NCI-H1092 (cell line): ENCODE measurements around the gene ZNF358.
A peak's percentile ranks its signal among the peaks of the same experiment; 100 is the strongest.

ENCODE experiments used
- DNase-seq: peaks from one replicate; lab custom pipeline; 2025; lab: John Stamatoyannopoulos, UW

Gene ZNF358

DNA sequence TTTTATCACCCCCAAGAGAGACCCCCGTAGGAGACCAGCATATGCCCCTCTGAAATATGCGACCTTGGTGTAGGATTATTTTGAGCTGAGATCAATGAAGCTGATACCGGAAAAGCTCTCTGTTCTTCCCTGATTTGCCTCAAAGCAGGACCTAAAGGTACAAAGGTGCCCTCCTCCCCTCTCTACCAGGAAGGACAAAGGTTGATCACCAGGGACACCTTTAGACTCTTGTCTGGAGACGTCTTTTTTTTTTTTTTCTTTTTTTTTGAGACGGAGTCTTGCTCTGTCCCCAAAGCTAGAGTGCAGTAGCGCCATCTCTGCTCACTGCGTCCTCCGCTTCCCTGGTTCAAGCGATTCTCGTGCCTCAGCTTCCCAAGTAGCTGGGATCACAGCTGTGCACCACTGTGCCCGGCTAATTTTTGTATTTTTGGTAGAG lies 26.3 kb upstream of the ZNF358 start:
- no peak for DNase-seq

DNA sequence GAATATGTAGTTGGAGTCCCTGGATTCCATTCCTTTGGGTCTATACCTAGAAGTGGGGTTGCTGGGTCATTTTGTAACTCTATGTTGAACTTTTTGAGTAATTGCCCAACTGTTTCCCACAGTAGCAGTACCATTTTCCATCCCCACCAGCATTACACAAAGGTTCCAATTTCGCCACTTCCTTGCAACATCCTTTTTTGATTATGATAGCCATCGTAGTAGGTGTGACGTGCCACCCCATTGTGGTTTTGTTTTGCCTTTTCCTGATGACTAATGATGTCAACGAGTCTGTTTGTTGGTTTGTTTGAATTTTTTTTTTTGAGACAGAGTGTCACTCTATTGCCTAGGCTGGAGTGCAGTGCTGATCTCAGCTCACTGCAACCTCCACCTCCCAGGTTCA lies 23.8 kb upstream of the ZNF358 start:
- no peak for DNase-seq

DNA sequence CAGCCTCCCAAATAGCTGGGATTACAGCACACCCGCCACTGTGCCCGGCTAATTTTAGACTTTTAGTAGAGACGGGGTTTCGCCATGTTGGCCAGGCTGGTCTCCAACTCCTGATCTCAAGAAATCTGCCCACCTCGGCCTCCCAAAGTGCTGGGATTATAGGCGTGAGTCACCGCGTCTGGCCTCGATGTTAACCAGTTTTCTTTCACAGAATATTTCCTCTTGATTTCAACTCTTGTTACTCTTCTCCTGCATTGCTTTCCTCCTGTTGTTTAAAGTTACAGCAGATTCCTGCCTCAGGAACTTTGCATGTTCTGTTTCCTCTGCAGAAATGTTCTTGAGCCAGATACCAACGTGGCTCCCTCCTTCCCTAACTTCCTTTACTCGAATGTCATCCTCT lies 23.3 kb upstream of the ZNF358 start:
- DNase-seq, result no peak

DNA sequence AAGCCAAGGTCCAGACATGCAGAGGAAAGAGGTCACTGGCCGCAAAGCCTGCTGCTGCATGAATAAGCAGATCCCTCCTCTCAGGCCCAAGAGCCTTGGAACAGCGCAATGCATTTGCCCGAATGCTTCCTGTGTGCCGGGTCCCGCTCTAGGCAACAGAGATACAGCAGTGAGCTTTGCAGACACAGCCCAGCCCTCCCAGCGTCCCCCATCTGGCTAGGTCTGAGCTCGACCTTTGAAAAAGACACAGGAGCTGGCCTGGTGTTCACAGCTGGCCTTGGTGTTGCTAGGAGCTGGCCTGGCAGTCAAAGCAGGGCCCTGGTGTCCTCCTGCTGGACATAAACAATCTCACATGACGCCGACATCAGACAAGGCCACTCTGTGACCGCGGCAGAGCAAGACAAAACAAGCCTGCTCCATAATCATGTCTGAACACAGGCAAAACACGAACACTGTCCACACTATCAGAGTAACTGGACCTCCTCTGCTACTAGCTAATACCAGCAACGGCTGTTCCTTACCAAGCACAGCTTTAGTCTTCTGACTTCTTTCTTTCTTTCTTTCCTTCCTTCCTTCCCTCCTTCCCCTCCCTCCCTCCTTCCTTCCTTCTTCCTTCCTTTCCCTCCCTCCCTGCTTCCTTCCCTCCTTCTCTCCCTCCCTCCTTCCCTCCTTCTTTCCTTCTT lies 21.3 kb upstream of the ZNF358 start:
- no peak for DNase-seq

DNA sequence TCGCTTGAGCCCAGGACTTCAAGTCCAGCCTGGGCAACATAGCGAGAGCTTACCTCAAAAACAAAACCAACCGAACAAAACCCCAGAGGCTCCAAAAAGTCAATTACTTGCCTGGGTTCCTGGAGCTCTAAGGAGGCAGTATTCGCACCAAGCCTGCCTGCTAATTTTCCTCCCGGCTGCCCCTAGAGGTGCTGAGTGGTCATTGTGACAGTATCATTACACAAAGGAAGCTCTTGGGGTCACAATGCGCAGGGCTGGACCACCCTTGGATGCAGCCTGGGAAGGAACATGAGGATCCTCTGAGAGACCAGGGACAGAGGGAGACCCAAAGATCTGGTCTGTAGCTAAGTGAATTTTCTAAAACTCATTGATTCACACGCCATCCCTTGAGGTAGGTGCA lies 18.6 kb upstream of the ZNF358 start:
- no peak for DNase-seq

DNA sequence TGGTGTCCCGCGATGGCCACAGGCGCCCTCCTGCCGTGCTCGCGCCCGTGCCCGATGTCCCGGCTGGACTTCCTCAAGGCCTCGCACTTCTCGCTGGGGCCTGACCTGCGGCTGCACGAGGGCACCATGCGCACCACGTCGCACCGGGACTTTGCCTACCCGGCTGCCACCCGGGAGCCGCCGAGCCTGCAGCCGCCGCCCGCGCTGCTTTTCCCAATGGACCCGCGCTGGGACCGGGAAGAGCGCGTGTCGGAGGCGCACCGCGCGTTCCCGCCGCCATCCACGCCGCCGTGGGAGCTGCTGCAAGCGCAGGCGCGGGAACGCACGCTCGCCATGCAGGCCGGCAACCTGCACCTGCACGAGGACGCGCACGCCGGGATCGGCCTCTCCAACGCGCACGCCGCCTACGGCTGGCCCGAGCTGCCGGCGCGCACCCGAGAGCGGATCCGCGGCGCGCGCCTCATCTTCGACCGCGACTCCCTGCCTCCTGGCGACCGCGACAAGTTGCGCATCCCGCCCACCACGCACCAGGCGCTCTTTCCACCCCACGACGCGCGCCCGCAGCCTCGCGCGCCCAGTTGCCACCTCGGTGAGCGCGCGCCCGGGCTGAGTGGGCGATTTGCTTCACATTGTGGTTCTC lies 15.0 kb upstream of the ZNF358 start:
- DNase-seq, result peak; percentile 71

DNA sequence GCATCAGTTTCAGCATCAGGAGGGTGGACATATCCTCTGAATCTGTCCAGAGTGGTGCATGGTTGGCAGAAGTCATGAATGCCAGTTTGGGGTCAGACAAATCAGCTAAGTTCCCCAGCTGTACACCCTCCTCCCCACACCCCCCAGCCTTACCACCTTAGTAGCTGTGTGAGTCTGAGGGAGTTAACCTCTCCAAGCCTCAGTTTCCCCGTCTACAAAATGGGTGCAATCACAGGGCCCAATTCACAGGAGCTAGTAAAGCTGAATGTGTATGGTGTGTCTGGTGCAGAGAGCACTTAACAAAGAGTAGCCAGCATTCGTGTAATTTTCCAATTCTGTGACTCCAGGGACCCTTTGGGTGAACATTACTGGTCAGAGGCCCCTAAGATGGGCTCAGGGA lies 13.4 kb upstream of the ZNF358 start:
- no peak for DNase-seq

DNA sequence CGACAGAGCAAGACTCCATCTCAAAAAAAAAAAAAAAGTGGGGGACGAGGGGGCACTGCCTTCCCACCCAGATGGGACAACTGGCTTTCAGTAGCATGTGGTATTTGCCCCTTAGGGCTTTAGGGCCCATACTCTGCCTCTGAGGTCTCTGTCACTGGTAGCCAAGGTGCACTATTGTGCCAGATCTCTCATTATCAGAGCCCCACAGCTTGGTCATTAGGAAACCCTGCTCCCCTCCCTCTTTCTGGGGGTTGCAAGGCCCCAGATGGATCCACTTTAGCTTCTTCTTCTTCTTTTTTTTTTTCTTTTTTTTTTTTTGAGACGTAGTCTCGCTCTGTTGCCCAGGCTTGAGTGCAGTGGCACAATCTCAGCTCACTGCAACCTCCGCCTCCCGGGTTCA lies 11.2 kb upstream of the ZNF358 start:
- no peak for DNase-seq

DNA sequence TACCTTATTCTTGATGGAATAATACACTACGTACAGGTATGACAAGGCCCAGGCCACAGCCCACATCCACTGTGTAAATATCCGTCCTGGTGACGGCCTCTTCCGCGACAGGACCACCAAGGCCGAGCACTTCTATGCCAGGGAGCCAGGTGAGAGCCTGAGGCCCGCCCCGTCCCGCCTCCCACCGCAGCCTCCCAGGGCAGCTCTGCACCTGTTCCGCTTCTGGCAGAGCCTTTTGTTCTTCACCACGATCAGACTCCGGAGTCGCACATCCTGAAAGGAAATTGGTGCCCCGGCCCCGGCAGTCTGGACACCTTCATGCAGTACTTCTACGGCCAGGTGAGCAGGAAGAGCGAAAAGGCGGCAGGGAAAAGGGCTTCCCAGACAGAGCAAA lies 10.6 kb upstream of the ZNF358 start:
- no peak for DNase-seq

DNA sequence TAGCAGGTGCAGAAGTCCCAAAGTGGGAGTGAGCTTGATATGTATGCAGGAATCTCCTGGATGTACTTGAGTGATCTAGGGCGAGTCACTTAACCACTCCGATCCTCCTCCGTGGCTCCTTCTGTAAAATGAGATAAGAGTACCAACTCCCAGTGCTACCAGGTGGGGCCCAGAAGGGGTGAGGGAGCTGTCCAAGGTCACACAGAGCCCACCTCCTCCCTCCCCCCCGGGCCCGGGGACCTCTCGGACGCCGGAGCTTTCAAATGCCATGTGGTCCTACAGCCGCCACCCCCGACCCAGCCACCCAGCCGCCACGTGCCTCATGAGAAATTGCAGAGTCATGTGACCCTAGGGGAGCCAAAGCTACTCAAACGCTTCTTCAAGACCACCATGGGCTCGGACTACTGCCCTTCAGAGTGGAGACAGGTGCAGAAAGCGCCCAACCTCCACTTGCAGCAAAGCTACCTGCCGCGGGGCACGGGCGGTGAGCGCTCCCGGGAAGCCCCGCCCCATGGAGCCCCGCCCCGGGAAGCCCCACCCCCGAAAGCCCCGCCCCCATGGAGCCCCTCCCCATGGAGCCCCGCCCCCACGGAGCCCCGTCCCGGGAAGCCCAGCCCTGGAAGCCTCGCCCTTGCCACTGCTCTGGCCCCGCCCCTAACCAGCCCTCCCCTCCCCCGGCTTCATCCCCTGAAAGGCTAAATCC lies 10.1 kb upstream of the ZNF358 start:
- DNase-seq, result no peak

DNA sequence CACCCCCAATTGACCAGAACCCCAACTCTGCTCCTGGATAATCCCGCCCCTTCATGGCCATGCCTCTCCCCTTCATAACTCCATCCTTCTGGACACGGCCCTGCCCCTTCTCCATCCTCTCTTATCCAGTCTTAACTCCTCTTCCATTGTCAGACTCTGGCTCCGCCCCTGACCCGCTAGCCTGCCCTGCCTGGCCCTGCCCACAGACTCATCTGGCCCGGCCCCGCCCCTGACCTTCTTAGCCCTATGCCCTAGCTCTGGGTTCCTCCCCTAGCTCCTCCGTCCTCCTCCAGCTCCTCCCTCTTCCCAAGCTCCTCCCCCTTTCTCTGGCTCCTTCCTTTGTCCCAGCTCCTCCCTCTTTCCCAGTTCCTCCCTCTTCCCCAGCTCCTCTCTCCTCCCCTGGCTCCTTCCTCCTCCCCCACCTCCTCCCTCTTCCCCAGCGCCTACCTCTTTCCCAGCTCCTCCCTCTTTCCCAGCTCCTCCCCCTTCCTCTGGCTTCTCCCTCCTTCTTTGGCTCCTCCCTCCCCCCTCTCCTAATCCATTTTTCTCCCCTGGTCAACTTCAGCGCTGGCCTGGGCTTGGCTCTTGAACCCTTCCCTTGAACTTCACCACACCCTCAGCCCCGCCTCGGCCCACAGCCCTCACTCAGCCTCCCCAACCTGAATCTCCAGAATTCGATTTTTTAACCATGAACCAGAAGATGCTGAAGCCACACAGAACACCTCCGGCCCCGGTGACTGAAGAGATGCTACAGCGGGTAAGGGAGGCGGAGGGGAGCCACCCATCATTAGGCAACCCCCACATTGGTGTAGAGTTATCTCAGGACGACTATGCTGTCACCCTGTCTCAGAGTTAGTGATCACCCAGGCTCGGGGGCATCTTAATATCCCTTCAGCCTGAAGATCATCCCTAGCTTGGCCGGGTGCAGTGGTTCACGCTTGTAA lies 9.2 kb upstream of the ZNF358 start:
- DNase-seq, result no peak

DNA sequence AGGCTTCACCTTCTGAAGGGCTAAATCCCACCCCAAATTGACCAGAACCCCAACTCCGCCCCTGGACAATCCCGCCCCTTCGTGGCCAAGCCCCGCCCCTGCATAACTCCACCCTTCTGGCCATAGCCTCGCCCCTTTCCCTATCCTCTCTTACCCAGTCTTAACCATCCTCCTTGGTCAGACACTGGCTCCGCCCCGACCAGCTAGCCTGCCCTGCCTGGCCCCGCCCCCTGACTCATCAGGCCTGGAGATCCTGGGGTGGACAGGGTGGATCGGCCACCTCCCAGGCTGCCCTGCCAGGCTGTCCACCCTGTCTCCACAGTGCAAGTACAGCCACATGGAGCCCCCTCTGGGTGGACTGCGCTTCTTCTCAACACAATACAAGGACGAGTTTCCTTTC lies 8.0 kb upstream of the ZNF358 start:
- no peak for DNase-seq

DNA sequence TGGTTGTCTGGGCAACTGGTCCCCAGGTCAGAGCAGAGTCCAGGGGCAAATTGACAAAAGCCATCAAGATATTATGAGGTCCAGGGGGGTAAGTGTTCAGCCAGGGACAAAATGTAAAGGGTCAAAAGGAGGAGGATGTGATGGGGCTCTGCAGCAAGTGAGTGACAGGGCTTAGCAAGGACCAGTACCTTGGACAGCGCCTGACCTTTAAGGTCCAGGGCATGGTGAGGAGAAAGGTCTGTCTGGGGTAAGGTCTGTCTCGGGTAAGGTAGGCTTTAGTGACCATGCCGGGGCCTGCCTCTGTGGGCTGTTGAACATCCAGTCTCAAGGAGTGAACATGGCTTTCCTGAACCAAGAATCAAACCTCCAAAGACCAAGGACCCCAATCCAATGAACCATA lies 6.3 kb upstream of the ZNF358 start:
- DNase-seq, result no peak

DNA sequence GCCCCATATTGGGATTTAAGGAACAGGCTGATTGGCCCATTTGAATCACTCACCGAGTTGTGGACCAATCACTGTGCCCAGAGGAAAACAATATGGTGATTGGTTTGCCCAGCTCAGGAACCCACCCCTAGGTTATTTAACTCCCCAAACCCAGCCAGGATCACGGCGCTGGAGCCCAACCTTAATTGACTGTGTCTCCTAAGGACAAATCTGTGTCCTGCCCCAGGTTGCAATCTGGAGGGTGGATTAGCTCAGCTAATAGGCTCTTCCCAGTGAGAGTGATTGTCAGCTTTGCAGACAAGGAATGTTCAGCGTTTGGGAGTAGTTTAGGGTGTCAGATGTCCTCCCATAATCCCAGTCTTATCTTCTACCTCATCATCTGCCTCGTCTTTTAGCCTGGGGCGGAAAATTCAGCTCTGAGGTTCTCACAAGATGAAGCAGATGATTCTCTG lies 3.5 kb upstream of the ZNF358 start:
- no peak for DNase-seq

DNA sequence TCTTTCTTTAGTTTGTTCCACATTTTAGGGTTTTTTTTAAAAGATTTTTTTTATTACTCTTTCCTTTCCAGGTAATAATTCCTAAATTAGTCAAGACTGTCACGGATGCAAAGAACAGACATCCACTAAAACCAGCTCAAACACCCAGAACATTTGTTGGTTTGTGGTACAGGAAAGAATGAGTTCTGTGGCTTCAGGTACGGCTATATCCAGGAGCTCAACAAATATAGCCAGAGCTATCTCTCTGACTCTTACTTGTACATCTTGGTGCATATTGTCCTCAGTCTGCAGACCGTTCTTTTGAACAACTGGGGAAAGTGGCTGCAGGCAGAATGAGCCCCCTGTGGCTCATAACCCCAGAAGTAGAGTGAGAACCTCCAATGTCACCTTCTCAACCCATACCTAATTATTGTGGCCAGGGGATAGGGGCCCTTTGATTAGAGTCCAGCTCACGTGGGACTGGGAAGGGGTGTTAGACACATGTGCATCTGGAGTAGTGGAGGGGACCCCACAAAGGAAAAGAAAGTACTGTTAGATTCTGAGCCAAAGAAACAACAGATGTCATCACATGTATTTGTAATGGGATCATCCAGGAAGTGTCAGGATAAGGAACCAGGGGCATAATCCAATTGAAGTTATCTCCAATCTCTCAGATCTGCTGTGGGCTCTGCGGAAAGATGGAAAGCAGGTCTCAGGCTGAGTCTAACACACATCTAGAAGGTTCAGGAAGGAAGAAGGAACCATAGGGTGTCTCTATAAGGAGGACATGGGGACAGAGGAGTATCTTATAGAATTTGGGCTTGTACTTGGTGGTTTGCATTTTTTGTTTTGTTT lies 1.9 kb upstream of the ZNF358 start:
- no peak for DNase-seq

DNA sequence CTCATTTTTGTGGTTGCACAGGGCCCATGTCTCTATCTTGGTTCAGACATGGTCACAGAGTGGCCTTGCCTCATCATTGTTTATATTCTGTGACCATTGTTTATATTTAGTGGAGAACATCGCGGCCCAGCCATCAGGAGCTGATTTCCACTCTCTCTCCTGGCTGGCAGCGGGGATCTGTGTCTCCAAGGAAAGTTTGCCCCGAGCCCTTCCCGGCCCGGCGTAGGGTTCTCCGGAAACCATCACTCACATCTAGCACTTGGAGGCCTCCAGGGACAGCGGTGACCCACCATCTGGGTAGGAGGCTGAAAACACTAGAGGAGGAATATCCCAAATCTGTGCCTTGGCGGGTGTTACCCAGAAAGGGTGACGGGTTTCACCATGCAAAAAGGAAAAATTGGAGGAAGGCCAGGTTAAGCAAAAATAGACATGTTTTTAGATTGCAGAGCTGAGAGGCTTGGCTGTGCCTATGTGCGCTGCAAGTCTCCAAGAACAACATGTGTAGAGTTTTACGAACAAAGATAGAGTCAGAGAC lies 726 bp upstream of the ZNF358 start:
- DNase-seq, result no peak

DNA sequence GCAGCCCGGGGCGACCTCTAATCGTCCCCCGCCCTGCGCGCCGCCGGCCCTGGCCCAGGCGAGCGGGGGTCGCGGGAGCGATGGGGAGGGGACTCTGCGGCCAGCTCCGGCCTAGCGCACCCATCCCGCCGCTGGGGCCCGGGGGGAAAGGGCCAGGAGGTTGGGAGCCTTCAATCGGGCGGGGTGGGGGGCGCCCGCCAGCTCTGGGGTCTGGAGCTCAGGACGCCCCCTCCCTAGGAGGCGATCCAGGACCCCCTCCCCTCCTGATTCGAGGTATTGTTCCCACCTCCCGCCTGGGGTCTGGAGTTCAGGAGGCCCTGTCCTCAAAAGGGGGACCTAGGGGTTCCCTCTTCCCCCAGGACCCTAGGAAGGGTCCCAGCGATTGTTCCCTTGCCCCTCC lies 430 bp downstream of the ZNF358 start:
- DNase-seq, result no peak

DNA sequence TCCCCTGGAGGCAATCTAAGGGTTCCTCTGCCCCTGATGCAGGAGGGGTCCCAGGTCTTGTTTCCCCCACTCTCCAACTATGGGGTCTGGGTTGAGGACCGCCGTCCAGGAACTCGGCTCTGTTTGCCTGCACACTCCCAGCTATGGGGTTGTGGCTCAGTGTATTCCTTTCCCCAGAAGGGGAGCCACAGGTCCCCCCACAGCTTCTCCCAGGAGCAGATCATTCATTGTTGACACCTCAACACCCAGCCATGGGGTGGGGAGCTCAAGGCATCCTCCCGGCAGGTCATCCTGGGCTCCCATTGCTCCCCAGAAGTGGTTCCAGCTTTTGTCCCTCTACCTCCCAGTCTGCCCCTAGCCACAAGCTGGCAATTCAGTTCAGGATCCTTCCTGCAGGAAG lies 975 bp downstream of the ZNF358 start:
- no peak for DNase-seq

DNA sequence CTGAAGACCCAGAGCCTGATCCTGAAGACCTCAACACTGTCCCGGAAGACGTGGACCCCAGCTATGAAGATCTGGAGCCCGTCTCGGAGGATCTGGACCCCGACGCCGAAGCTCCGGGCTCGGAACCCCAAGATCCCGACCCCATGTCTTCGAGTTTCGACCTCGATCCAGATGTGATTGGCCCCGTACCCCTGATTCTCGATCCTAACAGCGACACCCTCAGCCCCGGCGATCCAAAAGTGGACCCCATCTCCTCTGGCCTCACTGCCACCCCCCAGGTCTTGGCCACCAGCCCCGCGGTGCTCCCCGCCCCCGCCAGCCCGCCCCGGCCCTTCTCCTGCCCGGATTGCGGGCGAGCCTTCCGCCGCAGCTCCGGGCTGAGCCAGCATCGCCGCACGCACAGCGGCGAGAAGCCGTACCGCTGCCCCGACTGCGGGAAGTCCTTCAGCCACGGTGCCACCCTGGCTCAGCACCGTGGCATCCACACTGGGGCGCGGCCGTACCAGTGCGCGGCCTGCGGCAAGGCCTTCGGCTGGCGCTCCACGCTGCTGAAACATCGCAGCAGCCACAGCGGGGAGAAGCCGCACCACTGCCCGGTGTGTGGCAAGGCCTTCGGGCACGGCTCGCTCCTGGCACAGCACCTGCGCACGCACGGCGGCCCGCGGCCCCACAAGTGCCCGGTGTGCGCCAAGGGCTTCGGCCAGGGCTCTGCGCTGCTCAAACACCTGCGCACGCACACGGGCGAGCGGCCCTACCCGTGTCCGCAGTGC lies 3.6 kb downstream of the ZNF358 start:
- DNase-seq, result no peak
